Gastroesophageal sphincter (tissue), 3 donors: ENCODE data around the gene GNAI3.

Experiments
- CTCF ChIP-seq, 4 experiments: fragments of 200-600 bp in 2 of 4; fragments of 450-650 bp in 2 of 4; sonication (generic) in 1 of 4; IDR thresholded peaks; one replicate each; pipeline ENCODE4 v1.5.1; 2017 to 2019; ENCODE audit warnings: antibody characterized with exemption in 4 of 4, mild to moderate bottlenecking in 2 of 4, moderate library complexity in 2 of 4
- EP300 ChIP-seq: sonication (generic); formaldehyde crosslinking; IDR thresholded peaks from one replicate; pipeline ENCODE4 v1.6.1; 2017; ENCODE audit warnings: antibody characterized with exemption, mild to moderate bottlenecking
- POLR2A ChIP-seq, 2 donors: fragments of 450-650 bp; IDR thresholded peaks; one replicate each; pipeline ENCODE4 v1.6.1; 2017; ENCODE audit warnings: antibody characterized with exemption in 2 of 2, mild to moderate bottlenecking in 2 of 2, moderate library complexity in 1 of 2

- TF ChIP-seq CTCF (IDR thresholded peaks at IDR 0.05) (no peak), POLR2A (IDR thresholded peaks at IDR 0.05) (no peak), EP300 (no peak)
Observed at GRCh38 chr1:109543988-109544735, 4.3 kb upstream of the GNAI3 start.
